ENCODE data around the gene POLG.

The POLG gene

DNA sequence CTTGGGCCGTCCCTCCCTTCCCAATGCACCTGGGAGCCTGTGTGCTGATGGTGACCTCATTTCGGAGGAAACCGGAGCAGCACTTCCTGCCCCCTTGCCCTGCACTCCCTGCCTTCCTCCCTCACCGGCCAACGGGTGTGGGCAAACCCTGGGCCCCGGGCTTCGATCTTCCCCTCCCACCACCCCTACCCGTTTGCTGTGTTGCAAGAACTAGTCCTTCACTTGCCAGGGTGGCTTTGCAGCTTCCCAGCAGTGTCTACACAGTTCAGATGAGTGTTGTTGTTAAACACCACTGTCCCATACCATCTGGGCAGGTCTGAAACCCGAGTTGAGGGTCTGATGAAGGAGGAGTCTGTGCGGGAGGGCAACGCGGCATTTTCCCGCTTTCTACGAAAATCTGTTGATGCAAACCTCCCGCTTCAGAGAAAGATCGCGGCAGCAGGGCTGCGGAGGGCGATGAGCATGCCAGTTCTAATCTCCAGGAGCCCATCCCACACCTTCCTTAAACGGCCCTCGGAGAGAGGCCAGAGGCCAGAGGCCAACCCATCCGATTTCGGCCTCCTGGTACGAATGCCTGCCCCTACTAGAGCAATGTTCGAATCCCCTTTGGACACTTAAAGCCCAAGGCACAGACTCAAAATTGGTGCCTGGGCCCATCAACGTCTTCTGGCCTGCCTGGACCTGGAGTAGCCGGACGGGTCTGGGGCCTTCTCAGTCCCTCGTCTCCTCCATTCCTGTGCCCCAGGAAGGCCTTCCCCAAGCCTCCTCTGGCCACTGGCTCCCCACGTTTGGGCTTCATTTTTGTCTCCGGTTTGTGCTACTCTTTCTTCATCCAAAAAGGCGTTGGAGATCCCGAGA, 35.7 kb upstream of the POLG start:
- DNase-seq, result no peak

GRCh38 chr15:89369341-89369947, 34.8 kb upstream of the POLG start:
- DNase-seq, result no peak

- DNase-seq, result no peak
These were observed 34.1 kb upstream of the POLG start for GRCh38 chr15:89368566-89369223.

DNA sequence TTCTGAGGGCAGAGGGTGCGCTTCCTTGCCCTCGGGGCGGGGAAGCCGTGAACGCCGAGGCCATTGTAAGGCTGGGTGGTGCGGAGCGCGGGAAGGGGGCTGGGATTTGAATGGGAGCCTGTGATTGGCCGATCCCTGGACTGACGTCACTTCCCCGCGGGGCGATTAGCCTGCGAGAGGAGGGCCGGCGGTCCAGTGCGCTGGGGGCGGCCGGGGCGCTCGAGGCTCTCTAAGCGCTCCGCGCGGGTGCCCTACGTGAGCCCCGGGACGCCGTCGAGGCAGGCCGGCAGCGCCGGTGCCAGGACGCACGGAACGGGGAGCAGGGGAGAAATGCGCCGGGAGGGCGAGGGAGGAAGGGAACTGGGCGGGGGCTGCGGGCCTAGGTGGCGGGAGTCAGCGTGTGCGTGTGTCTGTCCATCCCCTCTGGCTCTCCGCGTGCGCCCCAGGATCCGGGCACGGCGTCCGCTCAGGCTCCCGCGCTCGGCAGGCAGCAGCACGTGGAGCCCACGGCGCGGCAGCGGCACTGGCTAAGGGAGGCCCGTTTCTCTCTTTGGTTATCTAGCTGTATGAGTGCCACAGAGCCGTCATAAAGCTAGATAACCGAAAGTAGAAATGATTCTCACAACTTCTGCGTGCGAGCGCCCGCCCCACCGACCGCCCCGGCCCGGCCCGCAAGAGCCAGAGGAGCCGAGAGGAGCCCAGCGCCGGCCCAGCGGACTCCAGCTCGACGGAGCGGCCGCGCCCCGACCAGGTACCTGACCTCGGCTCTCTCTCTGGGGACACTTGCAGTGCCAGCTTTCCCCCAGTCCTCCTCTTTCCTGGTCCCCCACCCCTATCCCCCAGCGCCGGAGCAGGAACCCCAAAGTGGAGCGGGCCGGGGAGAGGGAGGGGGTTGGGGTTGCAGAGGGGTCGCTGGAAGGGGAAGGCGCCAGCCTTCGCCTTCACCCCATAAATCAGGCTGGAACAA, 33.1 kb upstream of the POLG start:
- no peak for DNase-seq

GRCh38 chr15:89366656-89367393, 32.2 kb upstream of the POLG start:
- no peak for DNase-seq

DNA sequence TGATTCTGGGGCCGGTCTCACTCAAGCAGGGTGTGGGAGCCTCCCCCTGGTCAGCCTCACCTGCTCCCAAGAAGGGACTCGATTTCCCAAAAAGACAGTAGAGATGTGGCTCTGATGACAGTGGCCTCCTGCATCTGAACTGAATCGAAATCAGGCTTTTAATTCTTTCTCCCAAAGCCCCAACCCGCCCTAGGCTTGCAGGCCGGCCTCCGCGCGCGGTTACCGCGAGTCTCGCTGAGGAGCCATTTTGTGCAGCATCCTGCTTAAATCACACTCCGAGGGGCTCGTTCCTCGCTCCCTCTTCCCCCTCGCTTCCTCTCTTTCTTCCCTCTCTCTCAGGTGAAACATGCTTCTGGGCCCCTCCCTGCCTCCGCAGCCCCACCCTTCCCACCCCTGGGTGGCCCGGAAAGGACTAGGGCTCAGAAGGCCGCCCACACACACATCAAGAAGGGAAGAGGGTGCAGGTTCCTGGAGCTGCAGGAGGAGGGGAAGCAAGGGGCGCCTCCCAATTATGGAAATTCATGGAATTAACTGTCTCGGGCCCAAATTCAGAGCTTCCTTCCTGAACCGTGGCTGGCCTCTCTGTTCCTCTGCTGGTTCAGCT, 30.9 kb upstream of the POLG start:
- no peak for DNase-seq

GRCh38 chr15:89364741-89365450, 30.3 kb upstream of the POLG start:
- DNase-seq, result no peak

GRCh38 chr15:89364341-89364740, 29.7 kb upstream of the POLG start:
- no peak for DNase-seq

DNA sequence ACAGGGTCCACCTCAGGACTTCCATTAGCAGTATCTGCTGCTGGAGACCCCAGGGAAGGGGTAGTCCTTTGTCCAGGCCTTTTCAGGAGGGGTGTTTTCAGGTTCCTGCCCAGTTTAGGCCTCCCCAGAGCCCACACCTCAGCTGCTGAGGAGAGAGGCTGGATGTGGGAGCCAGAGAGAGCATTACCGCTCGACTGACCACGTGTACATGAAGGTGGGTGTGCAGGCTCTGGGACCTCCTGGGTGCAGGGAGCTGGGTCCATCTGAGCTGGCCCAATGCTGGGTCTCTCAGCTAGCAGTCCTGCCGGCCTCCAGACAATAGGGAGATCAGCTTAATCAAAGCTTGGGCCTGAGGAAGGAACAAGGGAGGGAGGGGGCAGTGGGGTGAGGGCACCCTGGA, 29.1 kb upstream of the POLG start:
- DNase-seq, result no peak

GRCh38 chr15:89363133-89363532, 28.5 kb upstream of the POLG start:
- no peak for DNase-seq

- peak in 1 of 2 donors; percentile 30 for DNase-seq
These were observed 27.8 kb upstream of the POLG start for GRCh38 chr15:89362203-89363101.

GRCh38 chr15:89361451-89362202, 27.0 kb upstream of the POLG start:
- peak; percentile 36 to 64 for DNase-seq

- DNase-seq, result no peak
These were observed 25.8 kb upstream of the POLG start for GRCh38 chr15:89360294-89360971.

DNA sequence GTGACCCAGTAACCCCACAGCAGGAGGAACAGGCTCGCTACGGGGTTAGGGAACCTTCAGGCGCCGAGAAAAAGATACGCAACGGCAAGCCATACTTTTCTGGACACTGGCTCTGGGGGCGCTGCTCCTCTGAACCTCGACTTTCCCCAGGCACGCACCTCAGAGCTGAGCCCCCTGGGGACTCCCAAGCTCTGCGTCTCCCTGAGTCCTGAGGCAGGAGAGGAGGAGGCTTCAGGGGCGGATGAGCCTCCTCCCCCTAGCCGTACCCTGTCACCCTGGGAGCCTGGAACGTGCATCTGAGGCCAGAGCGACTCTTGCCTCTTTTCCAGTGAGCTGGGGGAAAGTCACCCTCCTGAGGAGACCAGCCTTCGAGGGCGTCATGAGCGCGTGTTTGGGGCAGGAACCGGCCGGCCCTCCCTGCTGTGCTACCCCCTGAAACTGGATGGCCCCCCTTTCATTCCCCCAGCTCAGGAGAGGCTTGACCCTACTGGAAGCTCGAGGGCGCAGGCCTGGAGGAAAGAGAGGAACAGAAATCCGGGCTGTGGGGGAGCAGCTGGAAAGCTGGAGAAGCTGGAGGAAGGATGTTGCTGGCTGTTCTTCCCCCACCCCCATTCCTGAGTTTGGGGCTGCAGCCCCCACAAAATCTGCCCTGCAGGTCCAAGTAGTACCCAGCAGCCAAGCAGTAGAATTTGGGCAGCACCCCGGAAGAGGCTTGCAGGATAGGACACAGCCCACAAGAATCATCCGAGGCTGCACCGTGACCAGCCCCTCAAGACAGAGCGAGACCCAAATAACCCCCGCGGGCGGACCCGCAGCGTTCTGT, 25.1 kb upstream of the POLG start:
- DNase-seq, result no peak

DNA sequence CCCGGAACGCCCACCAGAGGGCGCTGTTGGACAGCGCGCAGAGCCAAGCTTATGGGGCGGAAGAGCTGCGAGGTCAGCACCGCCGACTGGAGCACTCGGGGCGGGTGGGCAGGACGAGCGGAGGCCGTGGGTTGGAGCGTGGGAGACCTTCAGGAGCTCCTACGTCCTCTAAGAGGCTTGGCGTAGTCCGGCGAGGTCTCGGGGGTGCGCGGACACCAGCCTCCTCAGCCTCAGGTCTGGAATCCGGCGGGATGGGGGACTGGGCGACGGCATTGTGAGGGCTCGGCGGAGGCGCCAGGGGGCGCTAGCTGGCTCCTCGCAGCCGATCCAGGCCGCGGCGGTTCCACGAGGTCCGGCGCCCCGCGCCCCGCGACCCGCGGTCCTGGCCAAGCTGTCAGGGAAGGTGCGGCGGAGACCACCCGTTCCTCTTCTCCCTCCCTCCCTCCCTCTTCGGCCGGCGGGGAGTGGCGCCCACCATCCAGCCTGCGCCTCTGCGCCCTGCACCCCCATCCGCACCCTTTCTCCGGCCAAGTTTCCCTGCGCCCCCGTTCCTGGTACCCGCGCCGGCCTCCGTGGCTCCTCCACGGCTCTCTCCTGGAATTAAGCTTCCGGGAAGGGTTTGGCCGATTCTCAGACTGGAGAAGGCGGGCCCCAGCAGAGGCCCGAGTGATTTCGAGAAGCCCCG, 24.3 kb upstream of the POLG start:
- DNase-seq, result peak; percentile 76 to 85

DNA sequence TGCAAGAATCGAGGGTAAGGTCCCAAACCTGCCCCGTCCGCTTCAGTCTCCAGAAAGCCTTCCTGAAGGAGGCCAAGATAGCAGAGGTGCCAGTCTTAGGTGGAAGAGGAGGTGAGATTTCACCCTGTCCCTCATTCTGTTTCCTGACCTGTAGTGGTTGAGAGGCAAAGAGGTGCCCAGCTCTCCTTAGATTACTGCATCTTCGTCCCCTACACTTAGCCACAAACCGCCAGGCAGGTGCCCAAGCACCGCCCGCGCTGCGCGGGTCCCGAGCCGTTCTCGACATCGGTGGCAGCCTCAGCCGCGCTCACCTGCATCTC, 23.8 kb upstream of the POLG start:
- DNase-seq, result no peak

Data from CD4-positive, alpha-beta T cell treated with Interferon alpha-2 for 1 hour (primary cell).